HG02943 (cell line): Measurements from ENCODE around the gene DIAPH2.
"Not testable (repeated sequence)": the region's sequence is repeated elsewhere in the genome, so short reads cannot be mapped to it uniquely, and the experiment has no call there.

Experiments used
- ATAC-seq: cut with Tn5 transposase; IDR thresholded peaks from one replicate; pipeline ENCODE4 v1.9.1; 2021; ENCODE audit warnings: mild to moderate bottlenecking, low read depth, moderate library complexity; ENCODE audit not compliant: unreplicated experiment

The DIAPH2 gene

DNA sequence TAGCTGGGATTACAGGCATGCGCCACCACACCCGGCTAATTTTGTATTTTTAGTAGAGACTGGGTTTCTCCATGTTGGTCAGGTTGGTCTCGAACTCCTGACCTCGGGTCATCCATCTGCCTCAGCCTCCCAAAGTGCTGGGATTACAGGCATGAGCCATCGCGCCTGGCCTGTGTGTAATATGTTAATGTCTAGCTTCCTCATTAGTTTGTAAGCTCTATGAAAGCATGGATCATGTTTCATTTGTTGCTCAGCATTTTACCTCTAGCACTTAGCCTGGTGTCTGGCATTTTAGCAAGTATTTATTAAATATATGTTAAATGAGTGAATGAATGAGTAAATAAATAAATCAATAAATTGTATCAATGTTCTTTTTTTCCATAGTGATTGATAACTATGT is 29.8 kb downstream of the DIAPH2 start:
- ATAC-seq, result not testable (repeated sequence)

DNA sequence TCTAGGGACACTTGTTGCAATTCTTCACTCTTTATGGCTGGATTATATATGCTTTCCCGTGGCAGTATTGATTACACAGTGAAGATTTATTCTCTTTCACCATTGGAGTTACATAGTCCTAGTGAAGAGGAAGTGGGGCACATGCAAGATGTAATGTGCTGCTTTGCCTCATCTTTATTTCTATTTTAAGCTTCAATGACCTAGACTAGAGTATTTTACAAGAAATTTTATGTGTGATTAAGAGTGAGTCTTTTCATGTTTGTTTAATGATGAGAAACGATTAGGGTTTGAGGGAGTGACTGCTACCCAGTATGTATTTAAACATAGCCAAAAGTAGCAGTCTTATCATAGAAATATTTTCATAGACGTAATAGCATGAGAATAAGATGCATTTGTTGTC is 30.8 kb downstream of the DIAPH2 start:
- no peak for ATAC-seq

DNA sequence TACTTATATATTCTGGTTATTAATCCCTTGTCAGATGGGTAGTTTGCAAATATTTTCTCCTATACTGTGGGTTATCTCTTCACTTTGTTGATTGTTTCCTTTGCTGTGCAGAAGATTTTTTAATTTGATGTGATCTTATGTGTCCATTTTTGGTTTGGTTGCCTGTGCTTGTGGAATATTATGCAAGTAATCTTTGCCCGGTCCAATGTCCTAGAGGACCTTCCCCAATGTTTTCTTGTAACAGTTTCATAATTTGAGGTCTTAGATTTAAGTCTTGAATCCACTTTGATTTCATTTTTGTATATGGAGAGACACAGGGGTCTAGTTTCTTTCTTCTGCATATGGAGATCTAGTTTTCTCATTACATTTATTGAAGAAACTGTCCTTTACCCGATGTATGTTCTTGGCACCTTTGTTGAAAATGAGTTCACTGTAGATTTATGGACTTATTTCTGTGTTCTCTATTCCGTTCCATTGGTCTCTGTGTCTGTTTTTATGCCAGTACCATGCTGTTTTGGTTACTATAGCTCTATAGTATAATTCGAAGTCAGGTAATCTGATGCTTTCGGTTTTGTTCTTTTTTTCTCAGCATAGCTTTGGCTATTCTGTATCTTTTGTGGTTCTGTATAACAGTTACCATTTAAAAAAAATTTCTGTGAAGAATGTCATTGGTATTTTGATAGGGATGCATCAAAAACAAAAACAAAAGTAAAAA is 34.7 kb downstream of the DIAPH2 start:
- no peak for ATAC-seq

DNA sequence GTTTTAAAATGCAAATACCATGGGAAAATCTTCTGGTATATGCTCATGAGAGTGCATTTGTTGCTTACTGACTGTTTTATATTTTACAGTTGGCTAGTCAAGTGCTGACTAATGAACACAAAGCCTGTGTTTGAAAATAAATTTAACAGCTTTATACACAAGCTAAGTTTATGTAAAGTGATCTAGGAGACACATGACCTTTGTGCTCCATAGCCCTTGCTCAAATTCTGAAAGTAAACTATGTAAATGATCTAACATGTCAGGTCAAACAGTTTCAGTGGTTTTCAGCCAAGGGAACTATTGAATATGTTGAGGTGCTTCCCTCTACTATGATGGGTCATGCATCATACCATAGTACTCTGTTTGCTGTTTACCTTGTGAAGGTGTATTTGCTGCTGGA is 36.7 kb downstream of the DIAPH2 start:
- peak; percentile 100 for ATAC-seq

DNA sequence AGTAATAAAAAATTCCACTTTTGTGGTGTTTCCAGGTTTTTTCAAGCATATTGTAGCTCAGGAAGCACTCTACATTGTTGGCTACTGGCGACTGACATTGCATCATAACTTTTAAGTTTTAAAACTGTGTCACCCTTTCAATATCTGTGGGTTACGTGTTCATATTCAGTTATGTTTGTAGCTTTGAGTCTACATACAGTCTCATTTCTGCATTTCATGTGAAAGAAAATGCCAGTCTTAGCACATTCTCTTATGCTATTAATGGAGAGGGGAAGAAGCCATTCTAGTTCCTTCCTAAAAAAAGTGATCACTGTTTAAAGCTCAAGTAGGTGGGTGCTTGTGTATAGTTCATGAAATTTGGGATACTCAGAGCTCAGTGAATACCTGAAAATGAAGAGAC is 38.1 kb downstream of the DIAPH2 start:
- ATAC-seq, result no peak

DNA sequence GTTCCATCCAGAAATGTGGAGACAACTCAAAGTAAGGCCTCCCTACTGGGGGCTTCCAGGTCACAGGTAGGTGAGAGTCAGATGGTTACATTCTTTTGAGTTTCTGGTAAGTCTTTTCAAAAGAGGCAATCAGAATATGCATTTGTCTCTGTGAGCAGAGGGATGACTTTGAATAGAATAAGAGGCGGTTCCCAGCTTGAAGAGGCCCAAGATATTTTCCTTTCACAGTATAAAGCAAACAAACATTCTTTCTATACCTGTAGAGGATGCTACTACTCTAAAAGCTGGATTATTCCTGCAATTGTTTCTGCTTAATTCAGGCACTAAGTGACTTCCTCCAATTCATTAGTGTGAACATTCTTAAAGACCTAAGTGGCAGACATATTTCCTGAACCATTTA is 44.4 kb downstream of the DIAPH2 start:
- ATAC-seq, result no peak

DNA sequence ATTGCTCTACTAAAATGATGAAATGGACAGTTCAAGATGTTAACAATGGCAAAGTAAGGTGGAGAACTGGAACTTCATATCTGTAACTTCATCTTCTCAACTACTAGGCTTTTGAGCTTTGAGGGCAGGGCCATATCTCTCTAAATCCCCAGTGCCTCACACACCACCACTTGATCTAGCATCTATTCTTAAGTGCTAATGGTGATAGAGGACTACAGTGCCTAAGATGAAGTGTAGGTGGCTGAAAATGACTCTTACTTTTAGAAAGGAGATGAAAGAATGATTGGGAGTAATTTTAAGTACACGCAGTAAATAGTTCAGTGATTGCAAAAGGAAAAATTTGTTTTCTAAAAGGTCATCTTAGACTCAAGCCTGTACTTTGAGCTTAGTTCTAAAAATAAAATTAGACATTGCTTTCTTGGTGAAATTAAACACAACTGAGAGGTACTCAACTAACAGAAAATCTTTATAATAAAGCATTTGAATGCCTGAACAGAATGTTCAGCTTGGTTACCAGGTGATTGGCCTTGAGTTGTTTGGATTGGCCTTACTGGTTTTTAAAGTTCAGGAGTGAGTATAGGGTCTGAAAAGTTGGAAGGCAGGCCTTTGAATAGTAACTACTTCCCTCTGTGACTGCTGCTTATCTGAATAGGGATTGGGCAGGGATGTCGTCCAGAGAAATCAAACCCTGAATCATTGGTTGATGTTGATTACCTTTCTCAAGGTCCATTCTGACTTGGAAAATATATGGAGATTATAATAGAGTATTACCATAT is 45.4 kb downstream of the DIAPH2 start:
- no peak for ATAC-seq

DNA sequence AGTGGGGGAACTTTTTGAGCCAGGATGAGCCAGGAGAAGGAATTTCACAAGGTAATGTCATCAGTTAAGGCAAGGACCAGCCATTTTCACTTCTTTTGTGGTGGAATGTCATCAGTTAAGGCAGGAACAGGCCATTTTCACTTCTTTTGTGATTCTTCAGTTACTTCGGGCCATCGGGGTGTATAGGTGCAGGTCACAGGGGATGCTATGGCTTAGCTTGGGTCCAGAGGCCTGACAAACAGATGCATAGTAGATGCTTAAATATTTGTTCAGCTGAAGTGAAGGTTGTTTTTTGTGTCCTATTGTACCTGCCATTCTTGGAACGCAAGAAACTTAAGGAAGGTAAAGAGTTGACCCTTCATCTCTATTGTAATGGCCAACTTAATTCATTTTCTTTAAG is 46.4 kb downstream of the DIAPH2 start:
- ATAC-seq, result not testable (repeated sequence)

DNA sequence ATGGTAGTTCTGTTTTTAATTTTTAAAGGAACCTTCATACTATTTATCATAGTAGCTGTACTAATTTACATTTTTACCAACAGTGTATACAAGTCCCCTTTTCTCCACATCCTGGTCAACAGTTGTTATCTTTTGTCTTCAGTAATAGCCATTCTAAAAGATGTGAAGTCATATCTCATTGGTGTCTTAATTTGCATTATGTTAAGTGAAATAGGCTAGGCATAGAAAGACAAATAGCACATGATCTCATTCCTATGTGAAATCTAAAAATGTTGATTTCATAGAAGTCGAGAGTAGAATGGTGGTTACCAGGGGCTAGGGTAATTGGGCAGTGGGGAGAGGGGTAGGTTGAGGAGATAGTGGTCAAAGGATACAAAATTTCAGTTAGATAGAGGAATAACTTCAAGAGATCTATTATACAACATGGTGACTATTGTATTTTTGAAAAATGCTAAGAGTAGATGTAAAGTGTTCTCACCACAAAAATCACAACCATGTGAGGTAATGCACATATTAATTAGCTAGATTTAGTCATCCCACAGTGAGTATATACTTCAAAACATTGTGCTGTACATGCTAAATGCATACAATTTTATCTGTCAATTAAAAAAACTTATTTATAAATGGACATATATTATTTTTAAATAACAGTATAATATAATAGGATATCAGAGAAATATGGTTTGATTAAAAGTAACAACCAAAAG is 58.9 kb downstream of the DIAPH2 start:
- ATAC-seq, result no peak

DNA sequence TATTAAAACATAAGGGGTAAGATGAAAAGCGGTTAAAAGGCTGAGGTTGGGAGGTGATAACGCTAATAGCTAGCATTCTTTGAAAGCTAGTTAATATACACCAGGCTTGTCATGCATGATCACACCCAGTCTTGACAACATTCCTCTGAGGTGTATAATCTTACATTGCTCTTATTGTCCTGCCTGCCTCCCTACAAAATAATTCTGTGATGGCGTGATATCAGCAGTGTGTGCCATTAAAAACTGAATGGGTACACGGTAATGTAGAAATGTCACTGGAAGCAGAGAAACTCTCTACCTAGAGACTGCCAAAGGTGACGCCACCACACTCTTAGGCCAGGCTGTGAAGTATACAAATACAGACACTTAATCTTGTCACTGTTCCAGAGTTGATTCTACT is 68.1 kb downstream of the DIAPH2 start:
- no peak for ATAC-seq

DNA sequence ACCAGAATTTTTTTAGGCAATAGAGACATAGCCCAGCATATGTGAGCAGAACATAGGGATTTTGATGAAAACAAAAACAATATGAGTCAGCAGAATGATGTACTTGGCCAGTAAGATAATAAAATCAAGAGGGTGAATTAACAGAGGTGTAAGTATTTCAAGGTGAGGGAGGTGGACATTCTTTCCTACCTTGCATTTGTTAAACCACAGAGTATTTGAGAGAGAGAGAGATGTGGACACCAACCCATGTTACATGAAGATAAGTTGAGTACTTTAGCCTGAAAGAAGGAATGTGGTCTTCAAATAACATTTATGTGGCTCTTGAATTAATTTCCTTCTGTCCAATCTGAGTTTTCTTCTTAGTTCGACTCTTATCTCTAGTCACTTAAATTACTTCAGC is 68.6 kb downstream of the DIAPH2 start:
- no peak for ATAC-seq

DNA sequence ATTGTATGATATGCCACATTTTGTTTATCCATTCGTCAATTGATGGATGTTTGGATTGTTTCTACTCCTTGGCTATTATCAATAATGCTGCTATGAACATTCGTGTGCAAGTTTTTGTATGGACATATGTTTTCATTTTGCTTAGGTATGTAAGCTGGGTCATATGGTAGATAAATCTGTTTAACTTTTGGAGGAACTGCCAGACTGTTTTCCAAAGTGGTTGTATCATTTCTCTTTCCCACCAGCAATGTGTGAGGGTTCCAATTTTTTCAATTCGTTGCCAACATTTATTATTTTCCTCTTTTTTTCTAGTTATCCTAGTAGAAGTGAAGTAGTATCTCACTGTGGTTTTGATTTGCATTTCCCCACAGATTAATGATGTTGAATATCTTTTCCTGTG is 71.8 kb downstream of the DIAPH2 start:
- no peak for ATAC-seq

DNA sequence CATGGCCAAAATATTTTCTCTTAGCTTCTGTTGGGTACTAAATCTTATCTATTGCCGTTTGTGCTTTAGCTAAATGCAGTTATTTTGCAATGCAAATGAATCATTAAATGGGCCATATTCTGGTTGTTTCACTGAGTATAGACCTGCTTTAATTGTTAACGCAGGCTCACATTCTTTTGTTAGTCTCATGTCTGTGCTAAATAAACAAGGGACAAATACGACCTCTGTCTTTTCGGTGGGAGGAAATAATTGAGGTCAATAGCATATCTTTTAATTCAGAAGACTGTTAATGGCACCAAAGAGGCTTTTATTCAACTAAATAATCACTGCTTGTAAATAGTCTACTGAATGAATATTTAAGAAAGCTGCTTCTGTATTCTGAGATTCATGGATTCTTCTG is 76.9 kb downstream of the DIAPH2 start:
- ATAC-seq, result no peak

DNA sequence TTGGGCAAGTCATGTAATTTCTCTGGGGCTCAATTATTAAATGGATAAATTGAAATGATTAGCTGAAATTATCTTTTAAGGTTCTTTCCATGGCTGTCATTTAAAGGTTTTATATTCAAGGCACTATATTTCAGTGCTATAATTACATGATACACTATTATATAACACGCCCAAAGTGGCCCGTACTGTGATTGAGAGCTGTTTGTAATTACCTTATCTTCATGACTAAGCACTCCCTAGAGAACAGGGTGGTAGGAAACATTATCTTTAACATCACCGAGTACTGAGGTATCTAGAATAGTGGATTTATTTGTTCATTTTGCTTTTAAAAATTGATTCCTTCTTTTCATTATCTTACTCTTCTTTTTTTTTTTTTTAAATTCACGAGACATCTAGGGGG is 79.0 kb downstream of the DIAPH2 start:
- ATAC-seq, result no peak

DNA sequence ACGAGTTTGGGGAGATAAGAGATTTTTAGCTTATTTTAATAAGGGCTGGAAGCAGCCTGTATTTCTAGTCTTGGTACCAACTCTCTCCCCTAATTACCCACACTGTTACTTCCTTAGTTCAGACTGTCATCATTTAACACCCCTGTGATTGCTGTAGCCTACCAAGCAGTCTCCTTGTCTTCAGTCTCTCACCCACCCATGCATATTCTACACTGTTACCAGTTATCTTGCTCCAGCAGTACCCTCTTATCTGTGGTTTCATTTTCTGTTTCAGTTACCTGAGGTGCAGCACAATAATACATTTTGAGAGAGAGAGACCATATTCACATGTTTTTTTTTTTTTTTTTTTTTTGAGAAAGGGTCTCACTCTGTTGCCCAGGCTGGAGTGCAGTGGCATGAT is 80.2 kb downstream of the DIAPH2 start:
- peak; percentile 77 for ATAC-seq

DNA sequence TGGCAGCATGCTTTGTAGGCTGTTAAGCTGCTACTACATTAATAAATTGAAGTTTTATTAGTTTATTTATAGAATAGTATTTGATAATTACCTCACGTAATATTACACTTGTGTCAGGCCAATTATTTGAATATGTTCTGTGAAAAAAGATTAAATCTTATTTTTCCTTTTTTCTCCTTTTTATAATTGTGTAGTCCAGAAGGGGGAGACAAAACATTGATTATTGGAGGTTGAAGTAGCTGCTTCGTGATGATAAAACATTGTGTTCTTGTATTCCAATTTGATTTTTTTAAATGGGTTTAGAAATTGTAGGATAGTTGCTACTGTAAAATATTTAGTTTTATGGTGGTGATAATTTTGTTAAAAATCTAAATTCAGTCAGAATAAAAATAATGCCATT is 85.7 kb downstream of the DIAPH2 start:
- no peak for ATAC-seq

DNA sequence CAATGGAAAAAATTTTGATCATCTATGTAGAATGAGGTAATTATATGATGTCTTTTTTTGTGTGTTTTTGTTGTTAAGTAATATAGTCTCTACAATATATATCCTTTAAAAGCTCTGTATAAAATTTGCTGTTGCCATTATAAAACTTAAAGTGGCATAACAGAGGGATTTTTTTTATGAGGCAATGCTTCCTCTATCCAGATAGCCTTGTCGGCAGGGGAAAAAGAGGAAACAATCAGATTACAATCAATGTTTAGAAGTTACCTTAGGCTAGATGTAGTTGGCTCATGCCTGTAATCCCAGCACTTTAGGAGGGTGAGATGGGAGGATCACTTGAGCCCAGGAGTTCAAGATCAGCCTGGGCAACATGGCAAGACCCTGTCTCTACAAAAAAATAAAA is 86.8 kb downstream of the DIAPH2 start:
- ATAC-seq, result no peak

DNA sequence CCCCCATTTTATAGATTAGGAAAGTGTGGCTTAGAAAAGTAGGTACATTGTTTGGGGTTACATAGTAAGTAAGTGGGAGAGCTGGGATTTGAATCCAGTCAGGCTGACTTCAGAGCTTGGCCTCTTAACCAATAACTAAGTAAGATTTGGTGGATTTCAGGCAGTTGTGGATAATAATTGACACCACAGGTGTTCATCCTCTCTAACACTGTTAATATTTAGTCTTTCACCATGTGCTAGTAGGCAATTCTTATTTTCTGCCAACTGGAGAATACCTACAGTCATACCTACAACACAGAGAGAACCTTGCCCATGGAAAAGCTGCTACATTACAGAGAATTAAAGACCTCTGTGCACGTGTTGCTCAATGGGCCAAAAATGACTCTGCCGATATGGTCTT is 89.5 kb downstream of the DIAPH2 start:
- no peak for ATAC-seq

DNA sequence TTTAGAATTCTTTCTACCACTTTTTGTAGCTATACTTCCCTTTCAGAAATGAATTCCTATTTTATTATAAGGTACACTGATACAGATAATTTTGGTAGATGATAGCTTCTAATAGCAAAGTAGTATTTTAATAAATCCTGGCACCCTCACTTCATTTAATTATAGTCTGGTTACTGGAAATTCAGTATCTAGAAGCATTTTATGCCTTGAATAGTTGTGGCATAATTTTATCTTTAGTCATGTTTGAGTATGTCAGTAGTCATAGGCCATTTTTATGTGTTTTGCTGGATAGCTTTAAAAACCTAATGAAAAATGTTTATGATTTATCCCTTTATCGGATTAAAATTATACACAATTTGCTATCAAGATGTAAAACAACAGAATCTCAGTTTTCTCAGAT is 92.3 kb downstream of the DIAPH2 start:
- no peak for ATAC-seq

DNA sequence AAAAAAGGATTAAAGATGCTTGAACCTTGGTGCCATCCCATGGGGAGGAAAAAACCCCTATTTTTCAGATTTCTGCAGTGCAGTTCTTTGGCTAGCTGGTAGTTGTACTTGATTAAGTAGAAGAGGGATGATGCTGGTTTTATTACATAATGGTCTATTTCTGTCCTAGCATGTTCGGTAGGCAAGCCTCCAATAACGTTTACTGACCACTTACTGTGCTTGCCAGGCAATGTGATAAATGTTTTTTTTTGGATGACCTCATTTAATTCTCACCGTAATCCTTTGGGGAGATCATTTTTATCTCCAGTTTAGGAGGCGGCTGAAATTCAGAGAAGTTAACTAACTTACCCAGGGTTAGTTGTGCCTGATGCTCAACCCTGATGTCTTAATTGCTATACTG is 106.9 kb downstream of the DIAPH2 start:
- no peak for ATAC-seq

DNA sequence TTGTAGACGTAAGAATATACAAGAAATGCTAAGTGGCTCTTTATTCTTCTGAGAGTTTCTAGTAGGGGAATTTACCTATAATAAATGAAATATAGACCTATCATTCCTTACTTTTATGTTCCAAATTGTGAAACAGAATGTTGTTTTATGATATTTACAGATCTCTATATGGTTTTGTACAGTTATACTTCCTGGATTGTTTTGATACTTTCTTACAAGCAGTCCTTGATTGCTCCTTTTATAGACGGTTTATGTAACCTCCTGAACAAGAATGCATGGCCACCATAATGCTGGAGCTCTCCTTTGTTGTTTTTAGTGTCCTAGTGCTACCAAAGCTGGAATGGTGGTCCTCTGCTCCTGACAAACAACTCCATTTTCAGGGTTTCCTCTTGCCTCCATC is 107.4 kb downstream of the DIAPH2 start:
- ATAC-seq, result no peak

DNA sequence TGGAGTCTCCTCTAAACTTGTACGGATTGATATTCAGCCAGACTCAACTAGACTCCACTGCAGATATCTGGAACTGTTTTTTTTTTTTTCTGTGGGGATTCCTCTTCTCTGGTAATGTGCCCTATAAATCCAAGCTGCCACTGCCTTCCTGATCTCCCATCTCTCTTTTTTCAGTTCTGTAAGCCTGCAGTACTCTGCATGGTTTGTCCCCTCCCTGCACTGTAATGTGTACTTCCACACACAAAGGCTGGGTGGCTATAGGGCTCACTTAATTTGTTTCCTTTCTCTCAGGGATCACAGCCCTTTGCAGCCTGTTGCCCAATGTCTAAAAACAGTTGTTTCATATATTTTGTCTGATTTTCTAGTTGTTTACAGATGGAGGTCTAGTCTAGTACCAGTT is 114.3 kb downstream of the DIAPH2 start:
- ATAC-seq, result no peak
